K562 (cell line): ENCODE results near the gene GMDS. TPM values are rescaled to one million over a fixed set of nuclear protein-coding genes. Genes with fewer than 3 reads are reported as not detected.

Experiments used
- ARID1B ChIP-seq: fragments of 450-650 bp; IDR thresholded peaks from 2 replicates; pipeline ENCODE4 v1.6.1; 2016; ENCODE audit warnings: antibody characterized with exemption, mild to moderate bottlenecking, inconsistent platforms
- CBFA2T3 ChIP-seq: fragments of 450-650 bp; IDR thresholded peaks from 2 replicates; pipeline ENCODE4 v1.6.1; 2017
- ELK1 ChIP-seq: sonication (generic); formaldehyde crosslinking; IDR thresholded peaks from 2 replicates; pipeline ENCODE4 v1.8.1; 2022; ENCODE audit warnings: missing genetic modification reagents
- ILK ChIP-seq: fragments of 450-650 bp; IDR thresholded peaks from 2 replicates; pipeline ENCODE4 v1.6.1; 2016; ENCODE audit warnings: missing genetic modification characterization, low read depth, mild to moderate bottlenecking, missing compliant biosample characterization, moderate library complexity, borderline replicate concordance
- RB1 ChIP-seq: fragments of 450-650 bp; IDR thresholded peaks from 2 replicates; pipeline ENCODE4 v1.6.1; 2017; ENCODE audit warnings: low read depth, mild to moderate bottlenecking
- RBBP5 ChIP-seq: fragments of 200-600 bp; sonication (generic); IDR thresholded peaks from 2 replicates; pipeline ENCODE4 v1.6.1; 2012; ENCODE audit warnings: borderline replicate concordance, mild to moderate bottlenecking, low read length, control low read depth, inconsistent platforms; ENCODE audit not compliant: insufficient read depth, poor library complexity, severe bottlenecking
- SMARCE1 ChIP-seq: fragments of 450-650 bp; IDR thresholded peaks from 2 replicates; pipeline ENCODE4 v1.7.1; 2016; ENCODE audit warnings: mild to moderate bottlenecking
- SP1 ChIP-seq: sonication (generic); formaldehyde crosslinking; IDR thresholded peaks from 2 replicates; pipeline ENCODE4 v1.8.1; 2022; ENCODE audit warnings: mild to moderate bottlenecking, missing genetic modification reagents
- TBL1XR1 ChIP-seq, 2 experiments: IDR thresholded peaks; 2 replicates each; pipeline ENCODE4 v1.6.1; 2012; ENCODE audit warnings: improper control_type of control experiment in 2 of 2, low read length in 2 of 2, mild to moderate bottlenecking in 1 of 2
- TEAD2 ChIP-seq: fragments of 450-650 bp; IDR thresholded peaks from 2 replicates; pipeline ENCODE4 v1.6.1; 2016; ENCODE audit warnings: missing genetic modification characterization, control low read depth, missing compliant biosample characterization
- USF2 ChIP-seq: sonication (generic); formaldehyde crosslinking; IDR thresholded peaks from 2 replicates; pipeline ENCODE4 v1.5.0; 2020; ENCODE audit warnings: missing genetic modification reagents
- VEZF1 ChIP-seq: fragments of 200-800 bp; sonication (Bioruptor generic); IDR thresholded peaks from 2 replicates; pipeline ENCODE4 v1.6.1; 2017; ENCODE audit warnings: missing genetic modification characterization, missing compliant biosample characterization
- ZNF217 ChIP-seq: sonication (generic); formaldehyde crosslinking; IDR thresholded peaks from 2 replicates; pipeline ENCODE4 v1.8.0; 2022; ENCODE audit warnings: mild to moderate bottlenecking, missing genetic modification reagents
- ZNF41 ChIP-seq: fragments of 250-450 bp; sonication (Bioruptor Pico); conservative IDR thresholded peaks from 2 replicates; pipeline ENCODE4 v1.4.0; 2020; ENCODE audit warnings: mild to moderate bottlenecking
- ZNF639 ChIP-seq, 2 experiments: fragments of 200-800 bp in 1 of 2; sonication (Bioruptor generic) in 1 of 2; sonication (generic) in 1 of 2; formaldehyde crosslinking in 1 of 2; IDR thresholded peaks in 1 of 2; conservative IDR thresholded peaks in 1 of 2; 2 replicates each; pipeline versions ENCODE4 v1.5.0 to v1.6.1; 2016 to 2020; ENCODE audit warnings: missing compliant biosample characterization in 1 of 2, missing genetic modification characterization in 1 of 2, missing genetic modification reagents in 1 of 2
- ZSCAN32 ChIP-seq: fragments of 450-650 bp; formaldehyde crosslinking; IDR thresholded peaks from 2 replicates; pipeline ENCODE4 v1.4.0; 2020; ENCODE audit warnings: mild to moderate bottlenecking, moderate library complexity
- ZZZ3 ChIP-seq: fragments of 450-650 bp; IDR thresholded peaks from 2 replicates; pipeline ENCODE4 v1.6.1; 2016; ENCODE audit warnings: antibody characterized with exemption, mild to moderate bottlenecking, moderate library complexity
- polyA plus RNA-seq, 8 experiments: library from polyadenylated mRNA; depleted of rRNA in 4 of 8; stranded (reverse) in 5 of 8; unstranded in 3 of 8; fragments of >200 nt; fragmentation: Nextera tagmentation in 2 of 8; fragmentation: Illumina TruSeq in 1 of 8; extraction: Ambion mirVana in 2 of 8; extraction: Trizol in 1 of 8; gene quantifications; 2 replicates each; pipeline versions ENCODE4 v1.2.1 to v1.2.3, GENCODE V29; 2011 to 2014; ENCODE audit warnings: inconsistent platforms in 1 of 8, missing spikeins in 1 of 8
- total RNA-seq, 7 experiments: library from RNA; depleted of rRNA in 6 of 7; stranded (reverse); fragments of >200 nt in 6 of 7; fragmentation: Illumina TruSeq in 2 of 7; extraction: Trizol in 2 of 7; gene quantifications; 2 replicates each; pipeline versions ENCODE4 v1.2.1 to v1.2.3, GENCODE V29; 2011 to 2021; ENCODE audit warnings: low replicate concordance in 1 of 7

GMDS gene
- total and polyA plus RNA-seq, 9 of the 15 experiments (the other 6 are each of a cell fraction or from before 2014, with no cell fraction given): 0.48 to 31.8 (median 13.4) TPM

- TF ChIP-seq ZNF217 (CRISPR knock-in tag) (no peak), ILK (tag) (no peak), SMARCE1 (no peak), ZSCAN32 (CRISPR knock-in tag) (no peak), TBL1XR1 (IDR thresholded peaks at IDR 0.05; ENCODE audit: low read length in 2 of 2) (no peak), USF2 (CRISPR knock-in tag) (no peak), ZZZ3 (no peak), VEZF1 (CRISPR knock-in tag) (peak; percentile 23; the same call in 1 of the 2 replicates), ZNF639 (CRISPR knock-in tag; conservative IDR thresholded peaks at IDR 0.05 in 1 of 2, IDR thresholded peaks at IDR 0.05 in 1 of 2) (peak in 1 of 2 experiments; percentile 53; a peak in 1 of 4 replicates), ARID1B (peak; percentile 37; the same call in 1 of the 2 replicates), CBFA2T3 (peak; percentile 53), ZNF41 (no peak), SP1 (CRISPR knock-in tag) (no peak), RB1 (no peak), ELK1 (CRISPR knock-in tag) (no peak), RBBP5 (no peak), TEAD2 (tag) (no peak)
Measured at GRCh38 chr6:2183246-2183645, 62.2 kb downstream of the GMDS start (continued).
